ENCODE results near the gene SLC39A11. TPM values are rescaled to one million over a fixed set of nuclear protein-coding genes. Genes with fewer than 3 reads are reported as not detected.

SLC39A11 gene
- total RNA-seq, 2 experiments from 2014 or later, result 17.0 to 17.3 TPM

- H3K27ac Mint-ChIP-seq, result no peak overlapping the region
- H3K9me3 Mint-ChIP-seq, result no peaks in the 10 kb centered on the region
Measured at GRCh38 chr17:72613806-72614292, 478.6 kb downstream of the SLC39A11 start.

GRCh38 chr17:72613396-72613795 lies 479.1 kb downstream of the SLC39A11 start:
- no peak overlapping the region for H3K4me3 Mint-ChIP-seq
- POLR2A ChIA-PET, result no interaction called here

More at GRCh38 chr17:72613806-72614292, 478.6 kb downstream of the SLC39A11 start:
- no peak overlapping the region for H3K4me3 Mint-ChIP-seq
- H3K27me3 Mint-ChIP-seq, result peaks cover 27% of the 10 kb centered on the region
- H3K4me1 Mint-ChIP-seq, result peaks cover 27% of the 10 kb centered on the region
- DNase-seq, result no peak
- CTCF ChIA-PET, result interaction anchor here (1.2 to 1.8 kb wide), 2 partner anchors 57 to 113 kb away, joined by 4 read pairs; no protein-coding TSS in a partner anchor
- H3K36me3 Mint-ChIP-seq (ENCODE audit: low read depth), result no peaks in the 10 kb centered on the region
- POLR2A ChIA-PET, result no interaction called here

GRCh38 chr17:72611172-72611571 lies 481.3 kb downstream of the SLC39A11 start:
- Mint-ChIP-seq H3K27ac (no peak overlapping the region), H3K4me1 (peaks cover 5% of the 10 kb centered on the region), H3K27me3 (peaks cover 35% of the 10 kb centered on the region), H3K36me3 (ENCODE audit: low read depth) (peaks cover 3% of the 10 kb centered on the region), H3K4me3 (no peak overlapping the region), H3K9me3 (peaks cover 13% of the 10 kb centered on the region)
- POLR2A ChIA-PET, result interaction anchor here (0.6 to 0.9 kb wide), 2 partner anchors 18 to 19 kb away, joined by 3 read pairs; no protein-coding TSS in a partner anchor
- DNase-seq, result no peak
- CTCF ChIA-PET, result interaction anchor here (2.6 kb wide), 1 partner anchor 114 kb away, joined by 8 read pairs; no protein-coding TSS in a partner anchor

More at GRCh38 chr17:72613396-72613795, 479.1 kb downstream of the SLC39A11 start:
- CTCF ChIA-PET, result interaction anchor here (0.8 to 1.8 kb wide), 2 partner anchors 56 to 114 kb away, joined by 3 to 4 read pairs; no protein-coding TSS in a partner anchor
- Mint-ChIP-seq H3K4me1 (peaks cover 23% of the 10 kb centered on the region), H3K36me3 (ENCODE audit: low read depth) (peaks cover under 1% of the 10 kb centered on the region), H3K27ac (no peak overlapping the region), H3K9me3 (peaks cover 4% of the 10 kb centered on the region), H3K27me3 (peaks cover 29% of the 10 kb centered on the region)
- no peak for DNase-seq

- H3K36me3 Mint-ChIP-seq (ENCODE audit: low read depth), result peaks cover 3% of the 10 kb centered on the region
- POLR2A ChIA-PET, result interaction anchor here (1.4 kb wide), 1 partner anchor 18 kb away, joined by 3 read pairs; no protein-coding TSS in a partner anchor
- peaks cover 13% of the 10 kb centered on the region for H3K9me3 Mint-ChIP-seq
- no peak for DNase-seq
- CTCF ChIA-PET, result no interaction called here
- H3K4me1 Mint-ChIP-seq, result peaks cover 5% of the 10 kb centered on the region
- H3K27ac Mint-ChIP-seq, result no peak overlapping the region
- no peak overlapping the region for H3K4me3 Mint-ChIP-seq
- H3K27me3 Mint-ChIP-seq, result peaks cover 28% of the 10 kb centered on the region
Measured at GRCh38 chr17:72609501-72609900, 483.0 kb downstream of the SLC39A11 start.

GRCh38 chr17:72608436-72608835 lies 484.1 kb downstream of the SLC39A11 start:
- Mint-ChIP-seq H3K9me3 (peaks cover 13% of the 10 kb centered on the region), H3K27me3 (peaks cover 19% of the 10 kb centered on the region), H3K4me1 (no peaks in the 10 kb centered on the region), H3K4me3 (no peak overlapping the region), H3K36me3 (ENCODE audit: low read depth) (peaks cover 3% of the 10 kb centered on the region), H3K27ac (no peak overlapping the region)
- POLR2A ChIA-PET, result no interaction called here
- no peak for DNase-seq
- CTCF ChIA-PET, result no interaction called here

- no peak for DNase-seq
- ChIA-PET POLR2A (no interaction called here), CTCF (interaction anchor here (1.4 kb wide), 1 partner anchor 49 kb away, joined by 5 read pairs; no protein-coding TSS in a partner anchor)
- Mint-ChIP-seq H3K36me3 (ENCODE audit: low read depth) (peaks cover 3% of the 10 kb centered on the region), H3K9me3 (peaks cover 13% of the 10 kb centered on the region), H3K27ac (no peak overlapping the region), H3K27me3 (peaks cover 23% of the 10 kb centered on the region), H3K4me3 (no peak overlapping the region), H3K4me1 (peaks cover 2% of the 10 kb centered on the region)
Measured at GRCh38 chr17:72606656-72607055, 485.8 kb downstream of the SLC39A11 start.

- peaks cover 23% of the 10 kb centered on the region for H3K27me3 Mint-ChIP-seq
- ChIA-PET POLR2A (interaction anchor here (1.1 kb wide), 1 partner anchor 13 kb away, joined by 3 read pairs; no protein-coding TSS in a partner anchor), CTCF (interaction anchor here (1.0 kb wide), 1 partner anchor 66 kb away, joined by 3 read pairs; no protein-coding TSS in a partner anchor)
- peaks cover 2% of the 10 kb centered on the region for H3K4me1 Mint-ChIP-seq
- H3K4me3 Mint-ChIP-seq, result no peak overlapping the region
- H3K9me3 Mint-ChIP-seq, result peaks cover 13% of the 10 kb centered on the region
- no peak overlapping the region for H3K27ac Mint-ChIP-seq
- peaks cover 3% of the 10 kb centered on the region for H3K36me3 Mint-ChIP-seq (ENCODE audit: low read depth)
- no peak for DNase-seq
Measured at GRCh38 chr17:72605543-72605942, 486.9 kb downstream of the SLC39A11 start.

- ChIA-PET CTCF (interaction anchor here (1.0 kb wide), 1 partner anchor 65 kb away, joined by 3 read pairs; no protein-coding TSS in a partner anchor), POLR2A (interaction anchor here (1.1 kb wide), 1 partner anchor 14 kb away, joined by 3 read pairs; no protein-coding TSS in a partner anchor)
- peaks cover 29% of the 10 kb centered on the region for H3K27me3 Mint-ChIP-seq
- H3K4me1 Mint-ChIP-seq, result peaks cover 2% of the 10 kb centered on the region
- no peak for DNase-seq
- H3K4me3 Mint-ChIP-seq, result no peak overlapping the region
- H3K9me3 Mint-ChIP-seq, result peaks cover 13% of the 10 kb centered on the region
- H3K36me3 Mint-ChIP-seq (ENCODE audit: low read depth), result peaks cover 3% of the 10 kb centered on the region
- H3K27ac Mint-ChIP-seq, result no peak overlapping the region
Measured at GRCh38 chr17:72604518-72604917, 488.0 kb downstream of the SLC39A11 start.

GRCh38 chr17:72603420-72604242 lies 488.9 kb downstream of the SLC39A11 start:
- no peak overlapping the region for H3K4me3 Mint-ChIP-seq
- DNase-seq, result no peak
- peaks cover 11% of the 10 kb centered on the region for H3K9me3 Mint-ChIP-seq
- peaks cover 32% of the 10 kb centered on the region for H3K27me3 Mint-ChIP-seq
- peaks cover 3% of the 10 kb centered on the region for H3K36me3 Mint-ChIP-seq (ENCODE audit: low read depth)
- ChIA-PET CTCF (interaction anchor here (1.1 to 2.0 kb wide), 2 partner anchors 83 to 123 kb away, joined by 3 to 9 read pairs; no protein-coding TSS in a partner anchor), POLR2A (no interaction called here)
- no peak overlapping the region for H3K27ac Mint-ChIP-seq
- H3K4me1 Mint-ChIP-seq, result peaks cover 2% of the 10 kb centered on the region

GRCh38 chr17:72602517-72603419 lies 489.7 kb downstream of the SLC39A11 start:
- Mint-ChIP-seq H3K9me3 (peaks cover 2% of the 10 kb centered on the region), H3K27me3 (peaks cover 30% of the 10 kb centered on the region), H3K4me3 (no peak overlapping the region), H3K36me3 (ENCODE audit: low read depth) (no peaks in the 10 kb centered on the region), H3K4me1 (peaks cover 6% of the 10 kb centered on the region), H3K27ac (no peak overlapping the region)
- ChIA-PET POLR2A (no interaction called here), CTCF (interaction anchor here (0.9 to 2.0 kb wide), 3 partner anchors 45 to 124 kb away, joined by 3 to 9 read pairs (median 3); no protein-coding TSS in a partner anchor)
- DNase-seq, result no peak

GRCh38 chr17:72600934-72601333 lies 491.6 kb downstream of the SLC39A11 start:
- ChIA-PET POLR2A (no interaction called here), CTCF (no interaction called here)
- no peak for DNase-seq
- Mint-ChIP-seq H3K27ac (no peak overlapping the region), H3K4me3 (no peak overlapping the region), H3K36me3 (ENCODE audit: low read depth) (peaks cover 4% of the 10 kb centered on the region), H3K27me3 (peaks cover 32% of the 10 kb centered on the region), H3K9me3 (no peaks in the 10 kb centered on the region), H3K4me1 (peaks cover 14% of the 10 kb centered on the region)

GRCh38 chr17:72599891-72600290 lies 492.6 kb downstream of the SLC39A11 start:
- ChIA-PET CTCF (no interaction called here), POLR2A (no interaction called here)
- Mint-ChIP-seq H3K36me3 (ENCODE audit: low read depth) (peaks cover 4% of the 10 kb centered on the region), H3K27ac (no peak overlapping the region), H3K27me3 (peaks cover 39% of the 10 kb centered on the region), H3K9me3 (no peaks in the 10 kb centered on the region), H3K4me3 (no peak overlapping the region), H3K4me1 (peaks cover 14% of the 10 kb centered on the region)
- no peak for DNase-seq

Measured in activated CD4-positive, alpha-beta memory T cell treated with anti-CD3 and anti-CD28 coated beads, Interleukin-2, amount 10 ng/mL, durations not matched to agents 7 days and 5 days (primary cell).